CD4-positive, alpha-beta T cell treated with Interleukin-6 for 4 hours (primary cell): ENCODE measurements around the gene HLA-A.
"Not testable (repeated sequence)": the region's sequence is repeated elsewhere in the genome, so short reads cannot be mapped to it uniquely, and the experiment has no call there.

ENCODE experiments used
- DNase-seq: peaks from one replicate; pipeline ENCODE4 v3.0.0-alpha.2; 2020; ENCODE audit warnings: mixed read lengths

The HLA-A gene

GRCh38 chr6:29942275-29943052 lies at the start of gene HLA-A:
Gene HLA-A, plus strand, starts transcription at chr6:29942532. Its CDS starts 22 bp downstream, at chr6:29942554.
- peak; percentile 94 for DNase-seq

DNA sequence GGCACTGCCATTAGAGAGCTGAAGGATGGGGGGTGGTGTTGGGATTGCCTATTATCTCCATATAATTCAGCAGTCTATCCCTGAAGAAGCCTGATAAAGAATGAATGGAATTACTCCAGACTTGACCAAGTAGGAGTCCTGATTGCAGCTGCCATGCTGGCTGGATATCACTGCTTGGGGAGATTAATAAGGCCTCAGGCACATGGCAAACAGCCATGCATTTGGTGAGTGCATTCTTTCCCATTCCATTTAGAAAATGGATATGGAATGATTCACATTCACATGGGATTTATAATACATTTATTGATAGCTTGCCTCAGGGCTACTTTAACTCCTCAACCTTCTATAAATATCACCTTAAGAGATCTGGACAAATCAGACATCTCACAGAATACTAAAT lies 49.6 kb upstream of the HLA-A start:
- no peak for DNase-seq

- DNase-seq, result no peak
Observed at GRCh38 chr6:29899281-29899680, 43.1 kb upstream of the HLA-A start.

- no peak for DNase-seq
Observed at GRCh38 chr6:29905286-29905685, 37.0 kb upstream of the HLA-A start.

DNA sequence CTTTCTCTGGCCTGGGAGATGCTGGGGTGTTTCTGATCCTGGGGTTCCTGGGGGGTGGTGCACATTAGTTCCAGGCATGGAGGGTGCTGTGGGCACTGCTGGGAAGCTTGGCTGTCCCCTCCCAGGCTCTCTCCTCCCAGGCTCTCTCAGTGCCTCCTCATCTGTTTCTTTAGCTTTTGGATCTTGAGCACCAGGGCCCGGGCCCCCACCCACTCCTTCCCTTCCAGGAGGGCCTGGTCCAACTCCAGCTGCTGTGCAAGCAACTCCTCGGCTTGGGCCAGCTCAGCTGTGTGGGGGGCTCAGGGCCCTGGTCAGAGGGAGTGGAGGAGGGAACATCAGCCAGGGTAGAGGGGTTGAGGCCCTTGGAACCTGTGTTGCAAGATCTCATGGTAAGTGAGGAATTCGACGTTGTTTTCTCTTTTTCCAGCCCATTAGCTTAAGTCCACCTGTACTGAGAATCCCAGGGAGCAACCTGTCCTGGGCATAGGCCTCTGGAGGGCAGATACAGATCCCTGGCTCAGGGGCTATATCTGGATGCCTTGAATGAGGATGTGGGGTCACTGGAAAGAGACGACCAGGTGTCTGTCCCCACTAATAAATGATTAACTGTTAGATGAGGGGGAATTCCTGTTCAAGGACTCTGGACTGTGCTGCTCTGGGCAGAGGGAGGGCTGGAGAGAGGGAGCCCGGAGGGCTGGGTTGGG lies 34.5 kb upstream of the HLA-A start:
- DNase-seq, result no peak

- no peak for DNase-seq
Observed at GRCh38 chr6:29908341-29908662, 34.0 kb upstream of the HLA-A start.

DNA sequence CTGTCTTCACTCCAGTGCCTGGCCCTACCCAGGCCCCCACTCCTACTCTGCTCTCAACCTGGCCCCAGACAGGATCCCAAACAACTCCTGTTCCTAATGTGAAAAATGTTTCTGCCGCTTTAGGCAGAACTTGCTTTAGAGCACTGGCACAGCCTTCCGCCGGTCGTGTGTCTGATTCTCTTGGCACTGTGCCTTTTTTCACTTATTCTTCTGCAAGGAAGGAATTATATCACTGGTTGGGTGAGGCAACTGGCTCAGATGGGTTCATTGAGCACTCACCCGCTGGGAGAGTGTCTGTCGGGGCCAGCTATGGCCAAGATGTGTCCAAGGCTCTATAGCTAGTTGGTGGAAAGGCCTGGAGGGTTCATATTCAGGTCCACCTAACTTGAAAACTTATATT lies 33.6 kb upstream of the HLA-A start:
- DNase-seq, result no peak

DNA sequence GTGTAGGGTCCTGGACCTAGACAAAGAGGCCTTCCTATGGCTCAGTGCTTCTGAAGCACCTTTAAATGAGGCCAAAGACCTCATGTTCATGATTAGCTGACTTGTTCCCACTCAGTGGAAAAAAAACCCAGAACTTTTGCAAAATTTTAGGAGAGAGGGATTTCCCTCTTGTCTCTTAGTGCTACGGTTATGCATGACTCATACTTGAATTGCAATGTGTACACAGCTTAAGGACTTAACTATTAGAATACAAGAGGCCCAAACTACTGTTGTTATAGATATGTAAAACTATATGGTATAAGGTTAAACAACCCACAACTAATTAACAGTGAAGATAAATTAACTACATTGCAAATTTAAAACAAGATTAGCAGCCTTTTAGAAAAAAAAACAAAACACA lies 32.3 kb upstream of the HLA-A start:
- DNase-seq, result no peak

DNA sequence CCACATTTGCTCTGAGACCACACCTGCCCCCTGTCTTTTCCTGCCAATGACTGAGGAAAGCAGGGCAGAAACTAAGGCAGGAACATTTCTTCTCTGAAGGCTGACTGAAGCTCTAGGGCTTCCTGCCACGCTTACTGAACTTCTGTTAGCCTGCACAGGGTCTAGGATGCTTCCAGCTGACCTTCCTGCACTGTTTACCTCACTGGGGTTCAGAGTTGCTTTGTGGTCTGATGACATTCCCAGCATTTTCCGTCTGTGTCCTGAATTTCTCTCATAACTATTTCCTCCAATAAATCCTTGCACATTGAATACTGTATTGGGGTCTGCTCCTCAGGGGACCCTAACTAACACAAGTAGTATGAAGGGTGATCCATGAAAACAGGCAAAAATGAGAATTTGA lies 29.5 kb upstream of the HLA-A start:
- DNase-seq, result no peak

DNA sequence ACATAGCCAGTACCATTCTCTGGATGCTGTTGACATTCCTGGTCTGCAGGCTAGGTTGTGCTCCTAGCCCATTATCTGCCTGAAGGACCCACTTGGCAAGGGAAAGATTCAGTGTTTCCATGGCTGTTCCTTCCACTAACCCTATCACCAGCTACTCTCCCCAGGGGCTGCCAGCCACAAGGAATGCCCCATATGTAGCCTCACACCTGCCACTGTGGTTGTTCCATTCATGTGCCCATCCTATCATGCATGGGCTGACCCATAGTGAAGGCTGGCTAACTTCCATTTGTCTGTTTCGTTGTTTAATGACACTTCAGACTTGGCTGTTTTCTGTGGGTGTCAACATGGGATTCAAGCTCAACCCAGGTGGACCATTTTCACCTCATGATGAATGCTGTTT lies 25.6 kb upstream of the HLA-A start:
- DNase-seq, result no peak

GRCh38 chr6:29917857-29918256 lies 24.5 kb upstream of the HLA-A start:
- peak; percentile 12 for DNase-seq

- no peak for DNase-seq
Observed at GRCh38 chr6:29919506-29920445, 22.6 kb upstream of the HLA-A start.

- no peak for DNase-seq
Observed at GRCh38 chr6:29924287-29924686, 18.0 kb upstream of the HLA-A start.

DNA sequence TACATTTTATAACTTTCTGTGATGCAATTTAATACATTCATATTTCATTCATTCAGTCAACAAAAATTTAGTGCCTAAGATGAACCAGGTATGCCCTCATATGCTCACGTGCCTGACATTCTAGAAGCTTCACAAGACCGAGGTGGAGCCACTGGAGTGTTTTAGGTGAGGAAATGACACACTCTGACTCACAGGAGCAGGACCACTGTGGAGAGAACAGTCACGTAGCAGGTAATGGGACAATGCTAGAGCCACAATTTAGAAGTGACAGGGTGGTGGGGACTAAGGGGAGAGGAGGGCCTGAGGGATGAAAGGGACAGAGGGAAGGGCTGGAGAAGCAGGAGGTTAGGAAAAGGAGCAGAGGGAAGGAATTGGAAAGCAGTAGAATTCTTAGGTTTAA lies 17.6 kb upstream of the HLA-A start:
- peak; percentile 70 for DNase-seq

DNA sequence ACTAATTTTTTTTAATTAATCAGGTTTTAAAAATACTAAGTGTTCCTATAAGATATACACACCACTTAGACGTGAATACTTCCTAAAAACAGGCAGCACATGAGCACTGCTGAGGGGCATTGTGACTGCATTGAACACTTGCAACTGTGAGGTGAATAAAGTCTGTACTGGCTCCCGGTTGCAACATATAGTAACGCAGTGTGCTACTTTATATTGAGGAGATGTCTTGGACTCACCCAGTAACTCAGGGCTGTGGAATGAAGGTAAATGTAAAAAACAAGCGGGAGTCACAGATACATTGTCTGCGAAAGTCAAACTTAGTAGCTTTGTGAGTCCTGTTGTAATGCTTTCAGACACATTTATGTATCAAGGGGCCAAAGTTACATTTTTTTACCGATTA lies 17.0 kb upstream of the HLA-A start:
- no peak for DNase-seq

- peak; percentile 15 for DNase-seq
Observed at GRCh38 chr6:29925727-29926412, 16.5 kb upstream of the HLA-A start.

DNA sequence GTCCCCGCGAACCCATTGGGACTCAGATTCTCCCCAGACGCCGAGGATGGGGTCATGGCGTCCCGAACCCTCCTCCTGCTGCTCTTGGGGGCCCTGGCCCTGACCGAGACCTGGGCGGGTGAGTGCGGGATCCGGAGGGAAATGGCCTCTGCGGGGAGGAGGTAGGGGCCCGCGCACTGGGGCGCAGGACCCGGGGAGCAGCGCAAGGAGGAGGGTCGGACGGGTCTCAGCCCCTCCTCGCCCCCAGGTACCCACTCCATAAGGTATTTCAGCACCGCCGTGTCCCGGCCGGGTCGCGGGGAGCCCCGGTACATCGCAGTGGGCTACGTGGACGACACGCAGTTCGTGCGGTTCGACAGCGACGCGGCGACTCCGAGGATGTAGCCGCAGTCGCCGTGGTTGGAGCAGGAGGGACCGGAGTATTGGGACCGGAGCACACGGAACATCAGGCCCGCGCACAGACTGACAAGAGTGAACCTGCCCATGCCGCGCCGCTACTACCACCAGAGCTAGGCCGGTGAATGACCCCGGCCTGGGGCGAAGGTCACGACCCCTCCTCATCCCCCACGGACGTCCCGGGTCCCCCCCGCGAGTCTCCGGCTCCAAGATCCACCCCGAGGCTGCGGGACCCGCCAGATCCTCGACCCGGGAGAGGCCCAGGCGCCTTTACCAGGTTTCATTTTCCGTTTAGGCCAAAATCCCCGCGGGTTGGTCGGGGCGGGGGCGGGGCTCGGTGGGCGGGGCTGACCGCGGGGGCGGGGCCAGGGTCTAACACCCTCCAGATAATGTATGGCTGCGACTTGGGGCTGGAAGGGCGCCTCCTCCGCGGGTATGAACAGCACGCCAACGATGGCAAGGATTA lies 15.7 kb upstream of the HLA-A start:
- peak; percentile 95 for DNase-seq

DNA sequence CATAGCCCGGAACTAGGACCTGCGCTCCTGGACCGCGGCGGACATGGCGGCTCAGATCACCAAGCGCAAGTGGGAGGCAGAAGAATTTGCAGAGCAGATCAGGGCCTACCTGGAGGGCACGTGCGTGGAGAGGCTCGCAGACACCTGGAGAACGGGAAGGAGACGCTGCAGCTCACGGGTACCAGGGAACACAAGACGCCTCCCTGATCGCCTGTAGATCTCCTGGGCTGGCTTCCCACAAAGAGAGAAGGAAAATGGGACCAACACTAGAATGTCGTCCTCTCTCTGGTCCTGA lies 15.1 kb upstream of the HLA-A start:
- no peak for DNase-seq

- DNase-seq, result no peak
Observed at GRCh38 chr6:29927841-29928388, 14.4 kb upstream of the HLA-A start.

DNA sequence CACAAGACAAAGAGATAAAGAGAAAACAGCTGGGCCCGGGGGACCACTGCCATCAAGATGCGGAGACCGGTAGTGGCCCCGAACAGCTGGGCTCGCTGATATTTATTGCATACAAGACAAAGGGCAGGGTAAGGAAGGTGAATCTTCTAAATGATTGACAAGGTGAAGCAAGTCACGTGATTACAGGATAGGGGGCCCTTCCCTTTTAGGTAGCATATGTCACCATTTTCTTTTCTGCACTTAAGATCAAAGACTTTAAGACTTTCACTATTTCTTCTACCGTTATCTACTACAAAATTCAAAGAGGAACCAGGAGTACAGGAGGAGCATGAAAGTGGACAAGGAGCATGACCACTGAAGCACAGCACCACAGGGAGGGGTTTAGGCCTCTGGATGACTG lies 12.3 kb upstream of the HLA-A start:
- not testable (repeated sequence) for DNase-seq

- DNase-seq, result no peak
Observed at GRCh38 chr6:29933955-29934354, 8.4 kb upstream of the HLA-A start.
